GM23338 (cell line): ENCODE results near the gene LGALS7. TPM values are rescaled to one million over a fixed set of nuclear protein-coding genes. Genes with fewer than 3 reads are reported as not detected.

ENCODE experiments used
- CREB1 ChIP-seq: fragments of 250-450 bp; sonication (Bioruptor Pico); IDR thresholded peaks from 2 replicates; pipeline ENCODE4 v1.5.0; 2020; ENCODE audit warnings: low read depth, mild to moderate bottlenecking, moderate library complexity
- ETS1 ChIP-seq: IDR thresholded peaks from 2 replicates; pipeline ENCODE4 v1.6.1; 2016; ENCODE audit warnings: antibody characterized with exemption
- EZH2 ChIP-seq: fragments of 200-600 bp; sonication (generic); IDR thresholded peaks from one replicate; pipeline ENCODE4 v1.8.0; 2017; ENCODE audit warnings: antibody characterized with exemption, mild to moderate bottlenecking, low read depth; ENCODE audit not compliant: unreplicated experiment
- EZH2phosphoT487 ChIP-seq: fragments of 200-600 bp; sonication (generic); IDR thresholded peaks from one replicate; pipeline ENCODE4 v1.8.1; 2018; ENCODE audit warnings: antibody characterized with exemption; ENCODE audit not compliant: unreplicated experiment
- JUNB ChIP-seq: IDR thresholded peaks from one replicate; pipeline ENCODE4 v1.6.1; 2016; ENCODE audit warnings: antibody characterized with exemption; ENCODE audit not compliant: unreplicated experiment
- POLR2AphosphoS5 ChIP-seq: IDR thresholded peaks from 2 replicates; pipeline ENCODE4 v1.6.1; 2016; ENCODE audit warnings: antibody characterized with exemption, low read depth
- STAT1 ChIP-seq: IDR thresholded peaks from one replicate; pipeline ENCODE4 v1.6.1; 2016; ENCODE audit warnings: antibody characterized with exemption; ENCODE audit not compliant: unreplicated experiment
- ZNF462 ChIP-seq: fragments of 250-450 bp; sonication (Bioruptor Pico); IDR thresholded peaks from 2 replicates; pipeline ENCODE4 v1.5.0; 2020; ENCODE audit warnings: mild to moderate bottlenecking, moderate library complexity
- polyA plus RNA-seq: library from polyadenylated mRNA; unstranded; fragments of >200 nt; fragmentation: Nextera tagmentation; extraction: Ambion mirVana; gene quantifications from 2 replicates; pipeline ENCODE4 v1.2.1, GENCODE V29; 2016
- total RNA-seq: library from RNA; depleted of rRNA; stranded (reverse); fragments of >200 nt; shearing (Covaris generic); gene quantifications from 2 replicates; pipeline ENCODE4 v1.2.3, GENCODE V29; 2014

Gene LGALS7
- total and polyA plus RNA-seq, 2 experiments from 2014 or later: 1.6 TPM; not detected in 1

GRCh38 chr19:38743394-38744297, 29.7 kb downstream of the LGALS7 start (continued):
- no peak for TF ChIP-seq ZNF462 (CRISPR knock-in tag)
- no peak for TF ChIP-seq STAT1
- TF ChIP-seq EZH2: no peak
- no peak for TF ChIP-seq EZH2phosphoT487
- no peak for TF ChIP-seq CREB1 (CRISPR knock-in tag)
- no peak for TF ChIP-seq POLR2AphosphoS5
- TF ChIP-seq ETS1: no peak
- TF ChIP-seq JUNB: no peak
